ENCODE data around the gene ZMYND11.

The ZMYND11 gene

DNA sequence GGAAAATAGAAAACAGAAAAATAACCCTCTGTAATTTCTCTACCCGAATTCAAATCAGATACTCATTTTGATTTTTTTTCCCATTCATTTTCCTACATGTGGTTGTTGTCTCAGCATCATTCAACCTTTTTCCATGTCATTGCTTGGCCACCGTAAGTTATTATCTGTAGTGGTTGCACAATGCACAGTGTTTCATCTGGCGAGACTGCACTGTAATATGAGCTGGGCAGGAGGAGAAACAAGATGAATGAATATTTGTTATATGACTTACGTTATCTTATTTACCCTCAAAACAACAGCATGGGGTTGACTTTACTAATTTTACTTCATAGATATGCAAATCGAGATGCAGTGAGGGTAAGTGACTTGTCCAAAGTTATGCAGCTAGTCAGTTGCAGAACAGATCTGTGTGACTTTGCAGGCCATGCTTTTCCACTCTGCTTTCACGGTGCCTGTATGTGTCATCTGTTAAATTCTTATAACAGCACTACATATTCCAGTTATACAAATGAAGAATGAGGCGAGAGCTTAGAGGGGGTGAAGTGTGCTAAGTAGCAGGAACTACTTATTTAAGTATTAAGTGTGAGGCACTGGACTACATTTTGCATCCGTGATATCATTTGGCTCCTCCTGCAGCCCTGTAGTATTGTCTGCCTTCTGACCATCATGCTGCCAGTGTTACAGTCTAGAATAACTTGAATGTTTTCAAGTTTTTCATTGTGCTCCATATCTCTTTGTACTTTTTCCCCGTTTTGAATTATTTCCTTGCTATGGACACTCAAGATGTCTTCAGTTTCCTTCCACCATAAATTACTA, 56.7 kb downstream of the ZMYND11 start:
- no peak for DNase-seq (ENCODE audit: low read depth, low spot score)

- DNase-seq (ENCODE audit: low read depth, low spot score) = no peak
Measured at GRCh38 chr10:194281-194680, 59.0 kb downstream of the ZMYND11 start.

DNA sequence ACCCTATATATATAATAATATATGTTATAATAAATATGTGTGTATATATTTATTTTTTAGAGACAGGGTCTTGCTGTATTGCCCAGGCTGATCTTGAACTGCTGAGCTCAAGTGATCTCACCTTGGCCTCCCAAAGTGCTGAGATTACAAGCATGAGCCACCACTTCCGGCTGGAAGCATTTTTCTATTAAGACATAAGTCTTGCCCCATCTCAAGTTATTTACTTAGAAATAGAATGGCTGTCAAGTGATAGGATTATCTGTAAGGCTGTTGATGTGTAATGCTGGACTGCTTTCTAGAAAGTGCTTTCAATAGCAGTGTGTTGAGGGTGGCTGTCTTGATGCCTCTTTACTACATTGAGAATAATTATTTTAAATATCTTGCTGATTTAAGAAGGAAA, 65.2 kb downstream of the ZMYND11 start:
- DNase-seq (ENCODE audit: low read depth, low spot score) = no peak

DNA sequence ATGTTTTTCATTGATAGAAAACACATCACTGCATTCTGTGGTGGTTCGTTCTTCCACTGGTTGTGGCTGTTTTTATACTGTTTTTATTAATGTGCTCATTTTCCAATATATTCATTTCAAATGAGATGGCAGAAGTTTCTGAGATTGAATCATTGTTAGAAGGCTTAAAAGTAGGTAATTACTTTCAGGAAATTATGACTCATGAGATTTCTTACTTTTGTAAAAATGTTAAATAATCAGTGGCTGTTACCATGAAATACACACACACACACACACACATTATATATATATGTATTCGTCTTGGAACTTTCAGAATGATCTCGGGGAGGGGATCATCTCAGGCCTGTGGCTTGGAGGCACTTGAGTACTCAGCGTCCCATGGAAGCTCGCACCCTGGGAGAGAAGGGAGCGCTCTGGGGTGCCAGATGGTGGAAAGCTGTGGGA, 66.1 kb downstream of the ZMYND11 start:
- DNase-seq (ENCODE audit: low read depth, low spot score) = no peak

DNA sequence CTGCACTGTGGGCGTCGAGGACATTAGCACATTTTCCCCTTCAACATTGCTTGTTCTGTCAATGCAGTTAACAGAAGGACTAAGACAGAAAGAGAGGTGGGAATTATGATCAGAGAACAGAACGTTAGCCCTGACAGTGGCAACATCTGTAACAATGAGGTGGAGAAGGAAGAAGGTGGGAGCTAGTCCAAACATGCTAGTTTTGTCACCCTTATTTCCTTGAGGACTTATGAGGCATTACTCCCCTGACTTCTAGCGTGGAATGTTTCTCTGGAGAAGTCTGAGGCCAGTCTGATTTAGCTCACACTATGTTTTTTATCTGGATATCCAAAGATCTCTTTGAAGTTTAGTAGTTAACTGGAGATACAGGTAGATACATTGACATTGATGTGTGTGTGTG, 73.4 kb downstream of the ZMYND11 start:
- no peak for DNase-seq (ENCODE audit: low read depth, low spot score)

DNA sequence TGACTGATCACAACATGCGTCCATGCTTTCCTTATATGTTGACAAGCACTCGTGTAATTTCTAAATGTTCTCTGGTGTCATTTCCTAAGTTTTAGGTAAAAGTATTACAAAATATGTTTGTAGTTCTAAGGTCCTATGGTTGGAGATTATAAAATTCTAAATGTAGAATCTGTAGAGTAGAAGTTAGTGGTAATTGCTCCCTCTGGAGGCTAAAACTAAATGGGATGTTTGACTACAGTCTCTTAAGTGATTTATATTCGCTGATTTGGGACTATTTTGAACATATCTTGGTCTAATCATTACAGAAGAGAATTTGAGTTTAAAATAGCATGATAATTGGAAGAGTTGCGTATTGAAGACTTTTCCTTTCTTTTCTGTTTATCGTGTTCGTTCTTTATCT, 74.1 kb downstream of the ZMYND11 start:
- DNase-seq (ENCODE audit: low read depth, low spot score) = no peak

GRCh38 chr10:210297-210696, 75.0 kb downstream of the ZMYND11 start:
- DNase-seq (ENCODE audit: low read depth, low spot score) = no peak

GRCh38 chr10:215444-215843, 80.2 kb downstream of the ZMYND11 start:
- no peak for DNase-seq (ENCODE audit: low read depth, low spot score)

- no peak for DNase-seq (ENCODE audit: low read depth, low spot score)
Measured at GRCh38 chr10:218798-219197, 83.5 kb downstream of the ZMYND11 start.

DNA sequence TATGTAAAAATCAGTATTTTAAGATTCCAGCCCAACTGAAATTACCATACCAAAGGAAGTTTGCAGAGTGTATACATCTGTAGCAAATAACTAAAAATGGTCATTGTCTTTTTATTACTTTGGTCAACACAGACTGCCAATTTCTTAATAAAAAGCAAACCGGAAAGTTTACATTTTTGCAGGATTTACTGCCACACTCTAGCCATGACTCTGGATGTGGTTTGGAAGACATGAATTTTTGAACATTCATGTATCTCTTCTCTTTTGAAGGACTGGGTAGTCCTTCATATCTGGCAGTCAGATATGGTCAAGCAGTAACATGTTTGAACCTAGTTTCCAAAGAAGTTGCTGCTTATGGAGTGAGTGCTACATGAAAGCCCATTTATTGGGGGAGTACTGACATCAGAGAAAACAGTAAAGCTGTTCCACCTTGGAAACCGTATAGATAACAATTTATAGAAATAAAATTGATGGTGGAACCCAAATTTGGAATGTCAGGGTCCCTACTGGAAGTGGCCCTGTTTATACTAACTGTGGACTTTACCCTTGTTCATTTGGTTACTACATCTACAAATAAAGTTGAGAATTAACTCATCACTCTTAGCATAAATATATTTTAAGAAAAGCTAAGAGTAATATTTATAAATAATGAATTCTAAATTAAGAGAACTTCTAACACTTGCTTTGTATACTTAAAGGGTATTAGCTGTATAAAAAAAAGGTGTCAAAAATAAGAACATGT, 84.6 kb downstream of the ZMYND11 start:
- DNase-seq (ENCODE audit: low read depth, low spot score) = no peak

DNA sequence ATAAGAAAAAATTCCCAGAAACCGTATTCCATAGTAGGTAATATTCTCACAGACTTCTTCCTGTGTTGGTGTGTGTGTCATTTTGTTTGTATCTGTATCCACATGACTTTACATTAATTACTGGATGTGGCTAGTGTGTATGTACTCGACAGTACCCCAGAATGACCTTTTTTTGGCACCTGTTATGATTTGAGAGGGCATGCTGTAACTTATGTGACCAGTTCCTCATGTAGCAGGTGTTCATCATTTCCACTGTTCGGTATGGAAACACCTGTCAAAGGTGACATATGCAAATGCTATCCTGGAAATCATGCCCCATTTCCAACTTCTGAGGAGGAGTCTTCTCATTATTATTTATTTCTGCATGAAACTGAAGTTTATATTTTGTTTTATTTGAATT, 89.3 kb downstream of the ZMYND11 start:
- DNase-seq (ENCODE audit: low read depth, low spot score) = no peak

DNA sequence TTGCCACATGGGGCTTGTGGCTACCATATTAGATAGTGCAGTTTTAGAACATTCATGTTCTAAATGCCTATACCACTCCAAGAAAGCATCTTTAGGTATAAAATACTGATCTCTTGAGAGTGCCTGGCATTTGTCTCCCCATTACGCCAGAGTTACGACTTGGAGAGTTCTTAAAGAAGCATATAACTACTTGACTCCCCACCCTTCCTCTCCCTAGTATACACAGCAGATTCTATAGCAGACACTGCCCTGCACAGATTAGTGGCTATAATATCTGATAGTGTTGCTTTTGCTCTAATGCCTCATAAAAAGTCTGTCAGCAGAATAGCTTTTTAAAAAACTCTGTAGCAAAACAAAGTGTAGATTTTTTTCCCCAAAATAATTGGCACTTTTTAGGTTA, 90.8 kb downstream of the ZMYND11 start:
- no peak for DNase-seq (ENCODE audit: low read depth, low spot score)

GRCh38 chr10:227014-227413, 91.8 kb downstream of the ZMYND11 start:
- no peak for DNase-seq (ENCODE audit: low read depth, low spot score)

DNA sequence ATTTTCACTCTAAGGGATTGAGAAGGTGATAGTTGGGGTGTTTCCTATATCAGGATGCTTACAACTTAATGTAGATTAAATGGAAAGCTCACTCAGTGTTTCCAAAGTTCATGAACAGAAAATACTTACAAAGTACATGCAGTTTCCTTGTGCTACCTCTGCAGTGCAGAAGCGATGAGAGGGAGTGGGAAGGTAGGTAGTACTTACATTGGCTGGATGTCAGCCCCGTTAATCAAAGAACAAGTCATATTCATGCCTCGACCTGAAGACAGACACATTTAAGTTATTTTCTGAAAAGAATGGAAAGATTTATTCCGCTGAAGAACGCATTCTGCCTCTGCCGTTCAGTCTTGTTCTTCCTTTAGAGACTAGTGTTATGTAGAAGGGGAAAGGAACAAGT, 93.1 kb downstream of the ZMYND11 start:
- no peak for DNase-seq (ENCODE audit: low read depth, low spot score)

DNA sequence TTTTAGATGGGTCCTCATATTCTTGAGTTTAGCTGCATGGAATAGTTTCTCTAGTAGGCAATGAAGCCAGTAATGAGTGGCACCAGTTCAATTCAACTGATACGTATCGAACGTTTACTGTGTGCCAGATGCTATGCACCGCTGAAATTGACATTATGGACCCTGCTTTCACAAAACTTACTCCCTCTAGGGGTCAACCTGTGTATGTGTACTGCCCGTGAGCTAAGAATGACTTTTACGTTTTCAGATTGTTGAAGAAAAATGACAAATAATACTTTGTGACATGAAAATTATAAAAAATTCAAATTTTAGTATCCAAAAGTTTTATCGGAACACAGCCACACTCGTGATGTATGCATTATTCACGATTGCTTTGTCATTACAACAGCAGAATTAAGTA, 95.5 kb downstream of the ZMYND11 start:
- no peak for DNase-seq (ENCODE audit: low read depth, low spot score)

- DNase-seq (ENCODE audit: low read depth, low spot score) = no peak
Measured at GRCh38 chr10:232061-232460, 96.8 kb downstream of the ZMYND11 start.

DNA sequence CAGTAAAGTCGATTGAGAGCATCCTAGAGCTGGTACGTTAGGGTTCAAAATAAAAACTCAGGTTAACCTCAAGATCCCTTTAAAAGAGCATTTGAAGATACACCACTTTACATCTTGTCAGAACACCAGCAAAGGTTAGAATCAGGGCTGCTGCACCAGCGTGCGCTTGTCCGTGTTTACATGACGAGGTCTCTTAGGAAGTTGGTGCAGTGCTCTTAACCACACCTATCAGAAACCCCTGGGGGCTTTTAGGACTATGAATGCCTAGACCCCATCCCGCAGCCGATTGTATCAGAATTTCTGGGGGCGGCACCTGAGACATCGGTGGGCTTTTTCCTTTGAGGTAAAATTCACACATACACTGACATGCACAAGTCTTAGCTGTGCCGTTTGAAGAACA, 97.6 kb downstream of the ZMYND11 start:
- no peak for DNase-seq (ENCODE audit: low read depth, low spot score)

GRCh38 chr10:234708-235406, 99.6 kb downstream of the ZMYND11 start:
- no peak for DNase-seq (ENCODE audit: low read depth, low spot score)

- DNase-seq (ENCODE audit: low read depth, low spot score) = no peak
Measured at GRCh38 chr10:235915-236314, 100.7 kb downstream of the ZMYND11 start.

DNA sequence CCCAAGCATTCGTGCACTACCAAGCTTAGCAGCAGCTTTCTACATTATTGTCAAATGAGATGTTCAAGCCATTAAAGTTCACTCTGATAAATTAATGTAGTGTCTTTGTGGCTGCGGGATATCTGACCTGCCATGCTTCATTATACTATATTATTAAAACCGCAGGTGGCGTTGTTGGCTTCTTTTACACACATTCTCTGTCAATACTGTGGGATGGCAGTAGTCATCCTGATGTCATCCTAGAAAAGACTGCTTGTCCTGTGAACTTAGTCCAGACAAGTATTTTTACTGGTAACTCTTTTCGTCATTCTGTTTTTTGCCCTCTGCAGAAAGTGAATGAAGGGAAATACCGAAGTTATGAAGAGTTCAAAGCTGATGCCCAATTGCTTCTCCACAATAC, 103.9 kb downstream of the ZMYND11 start:
- no peak for DNase-seq (ENCODE audit: low read depth, low spot score)

DNA sequence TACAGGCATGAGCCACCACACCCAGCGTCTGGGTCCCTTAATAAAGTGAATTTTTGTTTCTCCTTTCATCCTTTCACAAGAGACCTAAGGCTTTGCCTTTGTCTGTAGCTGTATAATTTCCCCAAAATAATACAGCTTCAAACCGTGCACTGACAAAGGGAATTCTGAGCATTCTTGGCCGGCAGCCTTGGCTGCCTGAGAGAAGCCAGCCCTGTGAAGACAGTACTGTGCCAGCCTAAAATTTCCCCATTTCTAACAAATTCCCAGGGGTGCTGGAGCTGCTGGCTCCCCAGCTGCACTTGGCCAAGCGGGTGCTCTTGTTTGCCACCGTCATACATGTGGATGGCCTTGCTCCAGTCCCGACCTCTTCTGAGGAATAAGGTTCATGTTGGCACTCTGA, 106.2 kb downstream of the ZMYND11 start:
- no peak for DNase-seq (ENCODE audit: low read depth, low spot score)

DNA sequence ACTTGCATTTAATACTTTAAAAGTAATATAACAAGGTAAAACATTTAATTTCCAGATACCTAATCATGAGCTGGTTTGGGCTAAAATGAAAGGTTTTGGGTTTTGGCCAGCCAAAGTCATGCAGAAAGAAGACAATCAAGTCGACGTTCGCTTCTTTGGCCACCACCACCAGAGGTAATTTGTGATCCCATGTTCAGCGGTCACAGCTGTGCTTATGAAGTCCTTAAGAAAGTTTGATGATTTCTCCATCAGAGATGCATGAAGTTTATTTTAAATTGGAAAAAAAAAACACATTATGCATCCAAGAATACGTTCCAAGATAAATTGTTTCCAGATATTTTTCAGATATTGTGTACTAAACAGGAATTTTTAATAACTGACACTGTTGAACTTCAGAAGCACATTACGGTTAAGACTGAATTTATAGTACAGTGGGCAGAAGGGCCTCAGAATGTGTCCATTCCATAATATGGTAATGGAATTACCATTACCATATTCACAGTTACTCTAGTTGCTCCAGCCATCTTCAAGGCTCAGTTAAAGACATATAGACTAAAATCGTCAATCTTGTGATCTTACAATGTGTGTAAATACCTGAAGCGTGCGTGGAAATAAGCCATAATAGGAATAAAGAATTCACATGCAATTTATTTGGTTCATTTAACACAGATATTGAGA, 106.8 kb downstream of the ZMYND11 start:
- DNase-seq (ENCODE audit: low read depth, low spot score) = no peak
